ENCODE results near the gene AGER. TPM values are rescaled to one million over a fixed set of nuclear protein-coding genes. Genes with fewer than 3 reads are reported as not detected.
A peak's percentile ranks its signal among the peaks of the same experiment; 100 is the strongest.

Gene AGER
- total RNA-seq, result 3.8 and 4.1 TPM in 2 replicates
- long read RNA-seq, result 0 reads

DNA sequence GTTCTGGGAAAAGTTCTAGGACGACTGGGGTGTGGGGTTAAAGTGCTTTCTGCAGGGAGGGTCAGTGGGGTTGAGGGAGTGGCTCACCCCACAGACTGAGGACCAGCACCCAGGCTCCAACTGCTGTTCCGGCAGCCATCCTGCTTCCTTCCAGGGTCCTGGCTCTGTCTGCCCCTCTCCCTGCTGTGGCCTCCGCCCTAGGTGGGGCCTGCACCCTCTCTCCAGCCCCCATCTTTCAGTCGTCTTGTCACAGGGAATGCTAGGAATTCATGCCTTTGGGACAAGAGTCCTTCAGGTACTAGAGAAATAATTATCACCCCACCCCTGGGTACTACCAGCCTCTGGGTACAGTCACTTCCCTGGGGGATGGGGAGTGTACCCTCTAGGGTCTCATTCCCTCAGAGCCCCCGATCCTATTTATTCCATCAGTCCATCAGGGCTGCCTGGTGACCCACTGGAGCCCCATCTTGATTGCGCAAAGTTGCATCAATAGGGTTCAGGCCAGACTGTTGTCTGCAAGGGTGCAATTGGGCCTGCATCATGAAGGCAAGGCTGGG is at the start of gene AGER:
Gene AGER (minus strand): TSS at position 170 of the 557 bp plus-strand sequence. CDS start 31 bp downstream, at position 139.
- Mint-ChIP-seq H3K27ac (ENCODE audit: unreplicated experiment) (peak within 1 kb of the TSS; percentile 34), H3K4me1 (ENCODE audit: unreplicated experiment) (peaks cover 39% of the 10 kb centered on the region), H3K4me3 (ENCODE audit: unreplicated experiment) (no peak within 1 kb of the TSS)

DNA sequence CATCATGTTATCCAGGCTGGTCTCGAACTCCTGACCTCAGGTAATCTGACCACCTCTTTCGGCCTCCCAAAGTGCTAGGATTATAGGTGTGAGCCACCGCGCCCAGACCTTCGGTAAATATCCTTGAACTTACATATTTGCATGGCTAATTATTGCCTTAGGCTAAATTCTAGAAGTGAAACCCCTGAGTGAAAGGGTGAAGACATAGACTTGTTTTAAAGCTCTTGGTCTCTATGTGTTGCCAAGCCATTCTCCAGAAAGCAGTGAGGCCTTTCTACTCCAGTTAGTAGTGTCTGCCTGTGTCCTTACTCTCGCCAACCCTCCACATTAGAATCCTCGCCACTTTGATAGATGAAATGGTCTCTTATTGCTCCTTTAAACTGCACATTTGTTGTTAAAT is 42.4 kb upstream of the AGER start:
- TF ChIP-seq, protein P1, sequence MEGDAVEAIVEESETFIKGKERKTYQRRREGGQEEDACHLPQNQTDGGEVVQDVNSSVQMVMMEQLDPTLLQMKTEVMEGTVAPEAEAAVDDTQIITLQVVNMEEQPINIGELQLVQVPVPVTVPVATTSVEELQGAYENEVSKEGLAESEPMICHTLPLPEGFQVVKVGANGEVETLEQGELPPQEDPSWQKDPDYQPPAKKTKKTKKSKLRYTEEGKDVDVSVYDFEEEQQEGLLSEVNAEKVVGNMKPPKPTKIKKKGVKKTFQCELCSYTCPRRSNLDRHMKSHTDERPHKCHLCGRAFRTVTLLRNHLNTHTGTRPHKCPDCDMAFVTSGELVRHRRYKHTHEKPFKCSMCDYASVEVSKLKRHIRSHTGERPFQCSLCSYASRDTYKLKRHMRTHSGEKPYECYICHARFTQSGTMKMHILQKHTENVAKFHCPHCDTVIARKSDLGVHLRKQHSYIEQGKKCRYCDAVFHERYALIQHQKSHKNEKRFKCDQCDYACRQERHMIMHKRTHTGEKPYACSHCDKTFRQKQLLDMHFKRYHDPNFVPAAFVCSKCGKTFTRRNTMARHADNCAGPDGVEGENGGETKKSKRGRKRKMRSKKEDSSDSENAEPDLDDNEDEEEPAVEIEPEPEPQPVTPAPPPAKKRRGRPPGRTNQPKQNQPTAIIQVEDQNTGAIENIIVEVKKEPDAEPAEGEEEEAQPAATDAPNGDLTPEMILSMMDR (IDR thresholded peaks at IDR 0.05), result no peak
- no peaks in the 10 kb centered on the region for H3K4me1 Mint-ChIP-seq (ENCODE audit: unreplicated experiment)
- no peak for DNase-seq (ENCODE audit: extremely low spot score, unreplicated experiment)
- H3K4me3 Mint-ChIP-seq (ENCODE audit: unreplicated experiment), result no peak overlapping the region
- H3K27me3 Mint-ChIP-seq (ENCODE audit: unreplicated experiment), result peaks cover 6% of the 10 kb centered on the region
- no peaks in the 10 kb centered on the region for H3K9me3 Mint-ChIP-seq (ENCODE audit: unreplicated experiment)
- H3K27ac Mint-ChIP-seq (ENCODE audit: unreplicated experiment), result no peak overlapping the region
- no peaks in the 10 kb centered on the region for H3K36me3 Mint-ChIP-seq (ENCODE audit: unreplicated experiment)

More for the DNA sequence above, at the start of gene AGER:
- Mint-ChIP-seq H3K9me3 (ENCODE audit: unreplicated experiment) (no peaks in the 10 kb centered on the region), H3K27me3 (ENCODE audit: unreplicated experiment) (no peaks in the 10 kb centered on the region), H3K36me3 (ENCODE audit: unreplicated experiment) (peaks cover 34% of the 10 kb centered on the region)
- no peak for DNase-seq (ENCODE audit: extremely low spot score, unreplicated experiment)
- TF ChIP-seq, protein P1 (IDR thresholded peaks at IDR 0.05), result no peak

DNA sequence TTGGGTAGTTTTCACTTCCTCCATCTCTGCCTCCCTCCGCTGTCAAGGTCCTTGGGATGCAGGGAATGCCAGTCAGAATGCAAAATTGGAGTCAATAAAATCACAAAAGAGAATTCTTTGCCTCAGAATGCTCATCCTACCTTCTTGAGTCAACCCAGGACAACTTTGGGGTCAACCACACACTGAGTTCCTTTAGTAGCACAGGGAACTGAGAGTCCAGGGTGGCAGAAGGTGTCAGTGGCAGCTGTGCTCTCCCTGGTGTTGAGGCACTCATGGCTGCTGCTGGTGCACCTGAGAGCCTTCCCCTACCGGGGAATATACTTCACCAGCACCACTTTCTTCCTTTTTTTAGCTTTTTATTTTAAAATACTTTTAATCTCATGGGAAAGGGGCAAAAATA is 40.6 kb upstream of the AGER start:
- no peak overlapping the region for H3K27ac Mint-ChIP-seq (ENCODE audit: unreplicated experiment)
- H3K9me3 Mint-ChIP-seq (ENCODE audit: unreplicated experiment), result no peaks in the 10 kb centered on the region
- no peaks in the 10 kb centered on the region for H3K36me3 Mint-ChIP-seq (ENCODE audit: unreplicated experiment)
- no peaks in the 10 kb centered on the region for H3K4me1 Mint-ChIP-seq (ENCODE audit: unreplicated experiment)
- TF ChIP-seq, protein P1 (IDR thresholded peaks at IDR 0.05), result no peak
- no peak overlapping the region for H3K4me3 Mint-ChIP-seq (ENCODE audit: unreplicated experiment)
- no peak for DNase-seq (ENCODE audit: extremely low spot score, unreplicated experiment)
- peaks cover 7% of the 10 kb centered on the region for H3K27me3 Mint-ChIP-seq (ENCODE audit: unreplicated experiment)

DNA sequence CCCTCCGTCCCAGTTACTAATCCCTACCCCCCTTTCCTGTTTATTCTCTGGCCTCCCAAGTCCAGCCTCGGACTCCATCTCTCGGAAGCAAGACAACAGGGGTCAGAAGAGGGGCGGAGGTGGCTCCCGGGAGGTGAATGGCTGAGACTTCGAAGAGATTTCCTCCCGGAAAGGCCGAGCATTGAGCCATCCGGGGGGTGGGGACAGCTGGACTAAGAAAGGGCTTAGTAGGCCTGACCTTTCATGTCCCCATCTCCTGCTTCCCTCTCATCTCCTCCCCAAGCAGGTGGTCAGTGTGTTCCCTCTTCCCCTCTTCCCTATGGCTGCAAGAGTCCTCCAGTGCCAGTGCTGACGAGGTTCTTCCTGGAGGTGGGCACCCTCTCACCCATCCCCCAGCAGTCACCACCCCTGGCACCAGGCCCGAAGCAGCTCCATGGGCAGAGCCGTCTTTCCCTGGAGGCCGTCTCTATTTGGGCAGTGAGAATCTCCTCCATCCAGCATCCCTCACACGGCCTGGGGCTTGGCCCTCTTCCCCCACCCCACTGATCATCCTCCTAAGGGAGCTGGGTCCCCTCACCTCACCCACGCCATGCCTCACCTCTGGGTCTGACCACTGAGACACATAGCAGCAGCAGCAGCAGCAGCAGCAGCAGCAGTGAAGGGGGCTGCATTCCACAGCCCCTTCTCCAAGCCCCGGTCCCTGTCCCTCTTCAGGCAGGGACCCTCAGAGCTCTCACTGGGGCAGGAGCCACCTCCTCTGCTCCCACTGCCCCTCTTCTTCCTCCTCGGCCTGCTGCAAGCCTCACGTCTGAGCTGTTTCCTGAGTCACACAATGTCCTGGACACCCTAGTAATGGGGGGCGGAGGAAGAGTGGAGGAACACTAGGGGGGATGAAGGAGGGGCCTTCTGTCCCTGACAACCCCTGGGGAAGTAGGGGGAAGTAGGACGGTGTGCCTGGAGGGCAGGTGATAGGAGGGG is 39.5 kb upstream of the AGER start, which contains the start of gene NOTCH4:
Gene NOTCH4 (minus strand): TSS at position 810 of the 978 bp plus-strand sequence. CDS start 139 bp downstream, at position 671.
- no peak for DNase-seq (ENCODE audit: extremely low spot score, unreplicated experiment)
- Mint-ChIP-seq H3K27ac (ENCODE audit: unreplicated experiment) (no peak within 1 kb of the TSS), H3K4me3 (ENCODE audit: unreplicated experiment) (no peak within 1 kb of the TSS), H3K9me3 (ENCODE audit: unreplicated experiment) (no peaks in the 10 kb centered on the region), H3K4me1 (ENCODE audit: unreplicated experiment) (no peaks in the 10 kb centered on the region), H3K36me3 (ENCODE audit: unreplicated experiment) (no peaks in the 10 kb centered on the region), H3K27me3 (ENCODE audit: unreplicated experiment) (peaks cover 19% of the 10 kb centered on the region)
- TF ChIP-seq, protein P1 (IDR thresholded peaks at IDR 0.05), result no peak

Data from osteocyte (in vitro differentiated cells).